Measurements from ENCODE around the gene OOSP3.
"Not testable (repeated sequence)": the region's sequence is repeated elsewhere in the genome, so short reads cannot be mapped to it uniquely, and the experiment has no call there.

OOSP3 gene

DNA sequence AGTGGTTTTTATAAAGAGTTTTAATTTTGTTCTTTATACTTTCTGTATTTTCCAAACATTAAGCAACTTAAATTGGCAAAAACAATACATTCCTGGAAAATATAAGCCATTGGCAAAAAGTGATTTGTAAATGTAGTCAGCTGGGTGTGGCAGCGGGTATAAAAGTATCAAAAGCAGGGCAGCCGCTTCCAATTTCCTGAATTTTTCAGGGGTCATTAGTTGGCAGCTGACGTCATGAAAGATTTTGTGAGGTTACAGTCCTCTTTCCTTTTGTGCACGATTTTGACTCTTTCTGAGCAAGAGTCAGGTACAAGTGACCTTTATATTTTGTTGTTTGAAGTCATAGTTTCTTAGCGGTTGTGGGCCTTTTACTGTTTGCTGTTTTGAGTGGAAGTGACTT, at the start of gene OOSP3:
TSS of gene OOSP3 (plus strand) at position 208 of the 400 bp plus-strand sequence. CDS start at position 235, 27 bp downstream.
- no peak for DNase-seq (ENCODE audit: low read depth, low spot score)

GRCh38 chr11:59829358-59829757, 49.2 kb upstream of the OOSP3 start:
- DNase-seq (ENCODE audit: low read depth, low spot score), result no peak

DNA sequence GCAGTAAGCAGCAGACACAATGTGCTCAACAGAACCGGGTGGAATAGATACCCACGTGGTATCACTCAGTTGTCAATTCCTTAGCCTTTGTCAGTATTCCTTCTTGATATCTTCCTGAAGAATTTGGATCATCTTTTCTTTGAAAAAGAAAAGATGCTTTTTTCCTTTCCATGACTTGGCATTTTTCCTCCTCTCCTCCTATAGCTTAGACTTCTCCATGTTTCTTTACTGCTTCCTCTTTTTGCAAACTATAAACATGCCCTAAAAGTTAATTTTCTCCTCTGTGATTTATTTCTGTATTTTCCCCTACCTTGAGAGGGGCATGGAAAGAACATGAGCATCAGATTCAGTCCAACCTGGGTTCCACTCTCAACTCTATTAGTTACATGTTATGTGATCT, 45.0 kb upstream of the OOSP3 start:
- DNase-seq (ENCODE audit: low read depth, low spot score), result no peak

DNA sequence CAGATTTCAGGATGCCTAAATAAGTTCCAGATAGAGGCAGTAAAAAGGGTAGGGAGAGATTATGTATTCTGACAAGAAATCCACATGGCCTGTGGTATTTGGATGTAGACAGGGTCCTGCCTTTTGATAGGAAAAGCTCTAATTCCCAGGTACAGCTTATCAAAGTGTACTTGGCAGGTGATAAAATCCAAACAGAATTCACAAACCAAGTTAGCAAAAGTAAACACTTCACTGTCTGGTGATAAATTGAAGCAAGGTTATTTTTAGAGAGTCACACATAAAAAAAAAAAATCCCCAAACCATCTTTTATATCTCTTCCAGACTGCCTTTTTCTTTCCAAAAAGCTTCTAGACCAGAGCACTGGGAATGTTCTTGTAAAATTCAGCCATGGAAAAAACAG, 39.0 kb upstream of the OOSP3 start:
- DNase-seq (ENCODE audit: low read depth, low spot score), result no peak

DNA sequence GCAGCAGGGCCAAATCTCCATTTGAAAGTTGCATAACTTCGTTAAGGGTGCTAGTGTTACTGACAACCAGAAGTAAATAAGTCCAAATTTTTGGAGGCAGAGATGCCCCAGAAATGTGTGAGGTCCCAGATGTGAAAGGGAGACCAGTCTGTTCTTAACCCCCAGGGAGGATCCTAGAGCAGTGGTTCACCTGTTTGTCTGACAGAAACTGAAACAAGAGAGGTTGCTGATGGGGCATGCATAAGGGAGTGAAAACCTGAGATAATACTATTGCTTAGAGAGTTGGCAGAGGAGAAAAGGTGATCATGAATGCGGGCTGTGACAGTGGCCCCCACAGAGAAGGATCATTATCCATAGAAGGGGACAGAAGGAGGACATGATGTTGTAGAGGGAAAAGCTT, 37.1 kb upstream of the OOSP3 start:
- no peak for DNase-seq (ENCODE audit: low read depth, low spot score)

DNA sequence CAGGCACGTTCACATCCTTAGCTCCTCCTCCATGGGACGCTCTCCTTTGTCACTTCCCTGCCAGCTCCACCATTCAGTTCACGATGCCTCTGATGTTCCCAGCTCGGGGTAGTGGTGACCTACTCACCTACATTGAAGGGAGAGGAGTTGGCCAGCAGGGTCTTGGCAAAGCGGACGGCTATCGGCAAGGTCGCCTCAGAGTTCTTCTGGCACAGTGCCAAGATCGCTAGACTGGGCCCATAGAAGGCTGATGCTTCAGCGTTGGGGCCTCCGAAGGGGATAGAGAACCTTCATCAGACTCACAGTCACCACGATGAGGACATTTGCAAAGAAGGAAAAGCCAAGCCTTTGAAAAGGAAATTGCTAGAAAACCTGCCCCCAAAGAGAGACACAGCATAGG, 36.3 kb upstream of the OOSP3 start:
- no peak for DNase-seq (ENCODE audit: low read depth, low spot score)

DNA sequence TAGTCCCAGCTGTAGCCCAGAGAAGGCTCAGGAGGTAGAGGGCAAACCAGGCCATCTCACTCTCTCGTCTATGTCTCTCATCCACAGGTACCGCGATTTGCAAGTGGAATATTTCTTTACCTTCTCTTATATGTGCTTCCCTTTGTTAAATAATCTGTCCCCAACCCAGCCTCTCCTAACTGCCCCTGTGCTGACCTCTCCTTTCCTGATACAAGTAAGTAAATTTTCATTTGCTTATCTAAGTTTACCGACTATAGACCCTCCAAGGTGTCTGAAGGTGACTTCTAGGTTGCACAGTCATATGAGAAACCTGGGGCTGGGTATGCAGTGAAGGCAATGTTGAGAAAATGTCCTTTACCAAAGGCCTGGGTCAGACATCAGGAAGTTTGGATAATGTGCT, 33.2 kb upstream of the OOSP3 start, which contains the start of gene CBLIF:
TSS of gene CBLIF (minus strand) at position 101 of the 400 bp plus-strand sequence. CDS start at position 55, 46 bp downstream.
- no peak for DNase-seq (ENCODE audit: low read depth, low spot score)

- no peak for DNase-seq (ENCODE audit: low read depth, low spot score)
These were observed 32.0 kb upstream of the OOSP3 start for GRCh38 chr11:59846556-59846955.

GRCh38 chr11:59847626-59848025, 31.0 kb upstream of the OOSP3 start:
- no peak for DNase-seq (ENCODE audit: low read depth, low spot score)

DNA sequence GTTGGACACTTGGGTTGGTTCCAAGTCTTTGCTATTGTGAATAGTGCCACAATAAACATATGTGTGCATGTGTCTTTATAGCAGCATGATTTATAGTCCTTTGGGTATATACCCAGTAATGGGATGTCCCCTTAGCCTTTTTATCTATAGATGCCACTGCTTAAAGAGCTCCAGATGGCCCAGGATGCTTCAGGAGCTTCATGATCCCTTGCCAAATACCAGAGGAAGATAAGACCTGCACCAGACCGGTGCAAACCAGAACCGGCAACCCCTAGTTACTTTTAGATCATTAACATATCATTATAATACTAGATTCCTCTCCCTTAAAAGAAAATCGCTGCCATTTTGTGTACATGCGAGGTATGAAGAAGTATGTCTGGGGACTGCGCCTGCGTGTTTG, 30.1 kb upstream of the OOSP3 start:
- not testable (repeated sequence) for DNase-seq (ENCODE audit: low read depth, low spot score)

- no peak for DNase-seq (ENCODE audit: low read depth, low spot score)
These were observed 29.5 kb upstream of the OOSP3 start for GRCh38 chr11:59849129-59849528.

GRCh38 chr11:59849551-59849950, 29.0 kb upstream of the OOSP3 start:
- not testable (repeated sequence) for DNase-seq (ENCODE audit: low read depth, low spot score)

DNA sequence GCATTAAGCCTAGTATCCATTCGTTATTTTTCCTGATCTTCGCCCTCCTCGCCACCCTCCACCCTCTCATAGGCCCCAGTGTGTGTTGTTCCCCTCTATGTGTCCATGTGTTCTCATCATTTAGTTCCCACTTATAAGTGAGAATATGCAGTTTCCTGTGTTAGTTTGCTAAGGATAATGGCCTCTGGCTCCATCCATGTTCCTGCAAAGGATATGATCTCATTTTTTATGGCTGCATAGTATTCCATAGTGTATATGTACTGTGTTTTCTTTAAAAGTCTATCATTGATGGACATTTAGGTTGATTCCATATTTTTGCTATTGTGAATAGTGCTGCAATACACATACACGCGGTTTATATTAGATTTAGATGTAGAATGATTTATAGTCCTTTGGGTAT, 27.2 kb upstream of the OOSP3 start:
- not testable (repeated sequence) for DNase-seq (ENCODE audit: low read depth, low spot score)

- DNase-seq (ENCODE audit: low read depth, low spot score), result no peak
These were observed 23.7 kb upstream of the OOSP3 start for GRCh38 chr11:59854871-59855270.

DNA sequence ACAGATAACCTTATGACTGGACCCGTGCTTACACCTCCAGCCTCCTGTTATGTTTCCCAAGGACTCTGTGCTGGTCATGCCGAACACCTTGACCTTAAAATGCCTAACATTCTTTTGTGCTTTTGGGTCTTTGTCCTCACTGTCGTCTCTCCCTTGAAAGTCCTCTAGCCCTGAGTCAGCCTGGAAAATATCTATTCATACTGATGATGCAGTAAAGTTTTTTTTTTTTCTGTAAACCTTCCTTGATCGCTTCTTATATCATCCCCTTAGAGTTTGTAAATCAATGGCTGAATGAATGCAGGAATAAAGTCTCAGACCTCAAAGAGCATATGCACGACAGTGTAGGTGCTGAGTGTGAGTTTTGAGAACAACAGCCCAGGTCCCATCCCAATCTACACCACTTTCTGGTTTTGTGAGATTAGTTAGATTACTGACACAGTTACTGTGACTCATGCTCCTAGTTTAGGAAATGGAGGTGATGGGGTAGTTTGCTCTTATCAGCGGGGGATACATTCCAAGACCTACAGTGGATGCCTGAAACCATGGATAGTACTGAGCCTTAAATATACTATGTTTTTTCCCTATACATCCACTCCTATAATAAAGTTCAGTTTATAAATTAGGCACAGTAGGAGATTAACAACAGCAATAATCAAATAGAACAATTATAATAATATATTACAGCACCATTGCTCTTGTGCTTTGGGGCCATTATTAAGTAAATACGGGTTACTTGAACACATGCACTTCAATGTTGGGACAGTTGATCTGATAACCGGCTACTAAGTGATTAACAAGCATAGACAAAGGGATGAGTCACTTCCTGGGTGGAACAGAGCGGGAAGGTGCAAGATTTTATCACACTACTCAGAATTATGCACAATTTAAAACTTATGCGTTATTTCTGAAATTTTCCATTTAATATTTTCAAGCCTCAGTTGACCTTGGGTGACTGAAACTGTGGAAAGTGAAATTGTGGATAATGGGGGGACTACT, 20.8 kb upstream of the OOSP3 start:
- DNase-seq (ENCODE audit: low read depth, low spot score), result peak; percentile 9

DNA sequence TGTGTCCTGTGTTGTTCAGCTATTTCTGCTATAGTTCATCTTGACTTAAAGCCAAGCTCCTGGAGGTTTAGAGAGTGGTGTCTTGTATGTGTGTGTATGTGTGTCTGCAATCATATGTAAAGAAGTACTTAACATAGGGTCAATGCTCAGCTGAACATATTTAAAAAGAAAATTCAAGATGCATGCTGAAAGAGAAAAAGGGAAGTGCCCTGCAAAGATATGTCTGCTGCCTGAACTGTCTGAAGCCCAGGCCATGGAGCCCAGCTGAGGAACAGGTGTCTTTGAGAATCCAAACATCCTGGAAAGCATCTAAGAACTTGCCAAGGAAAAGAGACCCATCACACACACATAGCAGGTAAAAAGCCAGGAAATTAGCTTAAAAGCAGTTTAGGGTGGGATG, 18.9 kb upstream of the OOSP3 start:
- DNase-seq (ENCODE audit: low read depth, low spot score), result no peak

DNA sequence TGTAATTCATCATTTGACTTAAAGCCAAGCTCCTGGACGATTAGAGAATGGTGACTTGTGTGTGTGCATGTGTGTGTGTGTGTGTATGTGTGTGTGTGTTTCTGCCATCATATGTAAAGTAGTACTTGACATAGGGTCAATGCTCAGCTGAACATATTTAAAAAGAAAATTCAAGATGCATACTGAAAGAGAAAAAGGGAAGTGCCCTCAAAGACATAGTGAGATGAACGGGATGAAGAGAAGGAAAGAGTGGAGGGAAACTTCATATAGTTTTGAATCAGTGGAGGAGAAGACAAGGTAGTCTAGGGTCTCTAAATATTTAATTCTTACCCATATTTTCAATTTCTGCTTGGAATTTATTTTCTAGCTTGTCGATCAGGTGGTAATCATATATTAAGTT, 16.3 kb upstream of the OOSP3 start:
- DNase-seq (ENCODE audit: low read depth, low spot score), result no peak

GRCh38 chr11:59865031-59865430, 13.6 kb upstream of the OOSP3 start:
- DNase-seq (ENCODE audit: low read depth, low spot score), result no peak

- DNase-seq (ENCODE audit: low read depth, low spot score), result no peak
These were observed 12.2 kb upstream of the OOSP3 start, which contains the start of gene TCN1 for GRCh38 chr11:59866397-59866796. Gene TCN1 (minus strand): TSS chr11:59866487. CDS start chr11:59866470, 17 bp downstream.

GRCh38 chr11:59866836-59867235, 11.7 kb upstream of the OOSP3 start:
- DNase-seq (ENCODE audit: low read depth, low spot score), result no peak

GRCh38 chr11:59867946-59868345, 10.6 kb upstream of the OOSP3 start:
- DNase-seq (ENCODE audit: low read depth, low spot score), result no peak

DNA sequence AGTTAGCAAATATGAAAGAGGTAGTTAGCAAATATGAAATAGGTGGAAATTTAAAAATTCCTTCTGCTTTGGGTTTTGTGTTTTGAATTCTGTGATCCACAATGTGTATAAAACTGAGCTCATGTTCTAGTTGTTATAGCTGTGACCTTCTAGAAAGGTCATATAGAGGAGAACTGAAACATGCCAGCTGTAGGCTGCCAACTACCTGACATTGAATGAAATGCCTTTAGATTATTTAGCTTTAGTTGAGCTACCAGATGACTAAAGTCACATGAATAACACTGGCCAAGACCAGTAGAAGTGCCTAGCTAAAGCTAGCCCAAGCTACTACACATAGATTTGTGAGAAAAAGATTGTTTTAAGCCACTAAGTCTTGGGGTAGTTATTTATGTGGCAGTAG, 6.5 kb upstream of the OOSP3 start:
- DNase-seq (ENCODE audit: low read depth, low spot score), result no peak

- no peak for DNase-seq (ENCODE audit: low read depth, low spot score)
These were observed 2.6 kb upstream of the OOSP3 start for GRCh38 chr11:59875856-59876519.
